Stomach (tissue), 9 donors: ENCODE results near the gene YOD1. TPM values are rescaled to one million over a fixed set of nuclear protein-coding genes. Genes with fewer than 3 reads are reported as not detected.

Source experiments
- DNase-seq, 2 donors: peaks; one replicate each; pipeline versions ENCODE4 v3.0.0 to v3.0.0-alpha.2; 2013 to 2019
- H3K27ac ChIP-seq, 5 donors: fragments of 200-600 bp in 4 of 5; sonication (generic) in 4 of 5; one replicate each; pipeline ENCODE4 v1.5.1; 2013 to 2019; ENCODE audit warnings: mild to moderate bottlenecking in 1 of 5, moderate library complexity in 1 of 5
- H3K27me3 ChIP-seq, 3 donors: fragments of 200-600 bp; sonication (generic); one replicate each; pipeline ENCODE4 v1.5.1; 2017 to 2019; ENCODE audit warnings: mixed run types in 1 of 3
- H3K36me3 ChIP-seq, 4 donors: fragments of 200-600 bp; sonication (generic); 1 replicate in 3 of 4; 2 replicates in 1 of 4; pipeline ENCODE4 v1.5.1; 2016 to 2019
- H3K4me1 ChIP-seq, 4 donors: fragments of 200-600 bp; sonication (generic); one replicate each; pipeline ENCODE4 v1.5.1; 2016 to 2019
- H3K4me3 ChIP-seq, 4 donors: fragments of 200-600 bp; sonication (generic) in 3 of 4; one replicate each; pipeline ENCODE4 v1.5.1; 2016 to 2019; ENCODE audit warnings: mild to moderate bottlenecking in 1 of 4
- H3K9me3 ChIP-seq, 4 donors: fragments of 200-600 bp; sonication (generic); one replicate each; pipeline ENCODE4 v1.5.1; 2016 to 2019
- EP300 ChIP-seq: sonication (generic); formaldehyde crosslinking; IDR thresholded peaks from one replicate; pipeline ENCODE4 v1.6.1; 2017; ENCODE audit warnings: antibody characterized with exemption
- POLR2A ChIP-seq, 4 donors: fragments of 450-650 bp; IDR thresholded peaks; one replicate each; pipeline ENCODE4 v1.6.1; 2016; ENCODE audit warnings: antibody characterized with exemption in 4 of 4, control low read depth in 2 of 4, mild to moderate bottlenecking in 1 of 4, moderate library complexity in 1 of 4
- POLR2AphosphoS5 ChIP-seq, 3 donors: sonication (generic); formaldehyde crosslinking; IDR thresholded peaks; one replicate each; pipeline ENCODE4 v1.6.1; 2016; ENCODE audit warnings: antibody characterized with exemption in 3 of 3
- WGBS, 5 donors: extraction: QIAGEN DNeasy Blood & Tissue Kit in 3 of 5; methylation state at CpG; one replicate each; pipeline versions ENCODE4 v1.1.5 to v1.1.7; 2013 to 2018; 5-methylcytosine and 5-hydroxymethylcytosine counted together
- intact Hi-C: fragments of 100-400 bp; cut with DNase I; formaldehyde crosslinking; loops from one replicate; pipeline ENCODE4 v1.15.1; 2023; ENCODE audit warnings: low total_unique reads
- polyA plus RNA-seq, 3 donors: library from polyadenylated mRNA; stranded (reverse); fragments of 200-250 nt; gene quantifications; one replicate each; pipeline ENCODE4 v1.2.3, GENCODE V29; 2013
- total RNA-seq, 5 donors: library from RNA; depleted of rRNA; stranded (reverse); fragments of >200 nt; gene quantifications; one replicate each; pipeline versions ENCODE4 v1.1.0 to v1.2.3, GENCODE V29; 2014 to 2016
- TF ChIP-seq, protein P1 (sequence below), 7 experiments: fragments of 450-650 bp in 4 of 7; fragments of 200-600 bp in 3 of 7; sonication (generic) in 3 of 7; IDR thresholded peaks; one replicate each; pipeline ENCODE4 v1.5.1; 2016 to 2019; ENCODE audit warnings: antibody characterized with exemption in 7 of 7, control low read depth in 2 of 7, mild to moderate bottlenecking in 1 of 7
- donor health status: healthy with polysubstance abuse.
- donor health status: Bipolar disorder and iron deficiency.
- donor health status: healthy.

Gene YOD1
- total and polyA plus RNA-seq, 8 donors: 1.5 to 47.9 (median 4.8) TPM

DNA sequence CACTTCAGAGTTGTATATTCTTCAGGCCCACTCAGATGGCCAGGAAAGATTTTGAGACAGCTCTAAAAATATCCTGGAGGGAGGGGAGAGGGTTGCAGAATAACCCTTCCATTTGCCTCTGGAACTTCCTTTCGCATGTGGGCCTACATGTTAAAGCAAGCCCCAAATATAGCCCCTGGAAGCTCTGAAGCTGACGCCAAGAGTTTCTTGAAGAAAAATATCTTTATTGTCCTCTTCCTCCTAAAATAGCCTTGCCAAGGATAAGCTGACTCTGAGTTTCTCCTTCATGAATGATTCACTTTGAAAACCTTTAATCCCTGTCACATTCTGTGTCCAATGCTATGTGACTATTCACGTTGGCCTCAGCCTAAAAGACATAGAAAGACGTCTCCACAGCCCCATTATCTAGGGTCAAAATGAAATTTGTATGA is 24.9 kb downstream of the YOD1 start:
- no peak for TF ChIP-seq POLR2A (IDR thresholded peaks at IDR 0.05)
- Histone ChIP-seq H3K36me3 (peaks cover 0 to 11% (median 10%) of the 10 kb centered on the region in 4 donors), H3K27me3 (no peaks in the 10 kb centered on the region), H3K27ac (peak overlapping the region; percentile 73 to 95 (median 90)), H3K4me1 (peaks cover 50 to 68% (median 59%) of the 10 kb centered on the region in 4 donors), H3K9me3 (no peaks in the 10 kb centered on the region), H3K4me3 (no peak overlapping the region)
- intact Hi-C loops: no loop called here
- 9 to 37% (median 18%) methylated on average over 4 of the region's 4 CpGs for WGBS, 5 donors
- DNase-seq: peak in 1 of 2 donors; percentile 52

DNA sequence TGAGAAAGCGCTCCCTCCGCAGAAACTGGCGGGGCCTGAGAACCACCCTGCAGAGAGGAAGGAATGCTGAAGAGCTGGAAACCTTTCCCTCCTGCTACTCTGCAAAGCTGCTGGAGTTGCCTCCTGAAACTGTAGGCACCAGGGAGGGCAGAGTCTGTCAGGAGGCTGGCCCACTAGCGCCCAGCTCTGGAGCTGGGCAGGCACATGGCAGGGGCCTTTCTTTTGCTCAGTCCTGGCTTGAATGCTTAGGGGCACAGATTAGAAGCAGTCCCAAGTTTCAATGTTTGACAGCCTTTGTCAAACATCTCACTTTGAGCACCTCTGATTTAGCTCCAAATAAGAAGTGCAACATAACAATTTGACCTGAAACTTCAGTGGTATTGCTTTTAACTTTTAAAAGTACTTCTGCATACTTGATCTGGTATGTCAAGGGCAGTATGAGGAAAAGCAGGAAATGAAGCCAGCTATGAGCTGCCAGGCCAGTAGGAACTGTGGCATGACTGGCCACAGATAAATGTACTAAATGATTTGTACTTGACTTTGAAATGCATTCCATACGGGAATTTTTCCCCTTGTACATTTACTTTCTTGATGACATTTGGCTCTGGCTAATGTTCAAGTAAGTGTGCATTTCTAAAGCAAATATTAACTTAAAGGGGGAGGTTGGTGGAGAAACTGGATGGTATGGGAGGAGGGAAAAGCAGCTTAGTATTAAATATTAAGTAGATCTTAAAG is 25.7 kb downstream of the YOD1 start:
- Histone ChIP-seq H3K27ac (peak overlapping the region; percentile 88 to 97 (median 91)), H3K4me3 (no peak overlapping the region), H3K27me3 (no peaks in the 10 kb centered on the region), H3K9me3 (no peaks in the 10 kb centered on the region), H3K36me3 (peaks cover 0 to 11% (median 10%) of the 10 kb centered on the region in 4 donors), H3K4me1 (peaks cover 53 to 76% (median 67%) of the 10 kb centered on the region in 4 donors)
- intact Hi-C loops: no loop called here
- TF ChIP-seq EP300 (no peak), POLR2A (IDR thresholded peaks at IDR 0.05) (peak in 1 of 4 donors; percentile 5), POLR2AphosphoS5 (IDR thresholded peaks at IDR 0.05) (peak in 2 of 3 donors; percentile 77 to 85)
- TF ChIP-seq, protein P1, sequence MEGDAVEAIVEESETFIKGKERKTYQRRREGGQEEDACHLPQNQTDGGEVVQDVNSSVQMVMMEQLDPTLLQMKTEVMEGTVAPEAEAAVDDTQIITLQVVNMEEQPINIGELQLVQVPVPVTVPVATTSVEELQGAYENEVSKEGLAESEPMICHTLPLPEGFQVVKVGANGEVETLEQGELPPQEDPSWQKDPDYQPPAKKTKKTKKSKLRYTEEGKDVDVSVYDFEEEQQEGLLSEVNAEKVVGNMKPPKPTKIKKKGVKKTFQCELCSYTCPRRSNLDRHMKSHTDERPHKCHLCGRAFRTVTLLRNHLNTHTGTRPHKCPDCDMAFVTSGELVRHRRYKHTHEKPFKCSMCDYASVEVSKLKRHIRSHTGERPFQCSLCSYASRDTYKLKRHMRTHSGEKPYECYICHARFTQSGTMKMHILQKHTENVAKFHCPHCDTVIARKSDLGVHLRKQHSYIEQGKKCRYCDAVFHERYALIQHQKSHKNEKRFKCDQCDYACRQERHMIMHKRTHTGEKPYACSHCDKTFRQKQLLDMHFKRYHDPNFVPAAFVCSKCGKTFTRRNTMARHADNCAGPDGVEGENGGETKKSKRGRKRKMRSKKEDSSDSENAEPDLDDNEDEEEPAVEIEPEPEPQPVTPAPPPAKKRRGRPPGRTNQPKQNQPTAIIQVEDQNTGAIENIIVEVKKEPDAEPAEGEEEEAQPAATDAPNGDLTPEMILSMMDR (IDR thresholded peaks at IDR 0.05): no peak
- 10 to 29% (median 27%) methylated on average over 5 of the region's 5 CpGs for WGBS, 5 donors
- DNase-seq: peak; percentile 72 to 88

DNA sequence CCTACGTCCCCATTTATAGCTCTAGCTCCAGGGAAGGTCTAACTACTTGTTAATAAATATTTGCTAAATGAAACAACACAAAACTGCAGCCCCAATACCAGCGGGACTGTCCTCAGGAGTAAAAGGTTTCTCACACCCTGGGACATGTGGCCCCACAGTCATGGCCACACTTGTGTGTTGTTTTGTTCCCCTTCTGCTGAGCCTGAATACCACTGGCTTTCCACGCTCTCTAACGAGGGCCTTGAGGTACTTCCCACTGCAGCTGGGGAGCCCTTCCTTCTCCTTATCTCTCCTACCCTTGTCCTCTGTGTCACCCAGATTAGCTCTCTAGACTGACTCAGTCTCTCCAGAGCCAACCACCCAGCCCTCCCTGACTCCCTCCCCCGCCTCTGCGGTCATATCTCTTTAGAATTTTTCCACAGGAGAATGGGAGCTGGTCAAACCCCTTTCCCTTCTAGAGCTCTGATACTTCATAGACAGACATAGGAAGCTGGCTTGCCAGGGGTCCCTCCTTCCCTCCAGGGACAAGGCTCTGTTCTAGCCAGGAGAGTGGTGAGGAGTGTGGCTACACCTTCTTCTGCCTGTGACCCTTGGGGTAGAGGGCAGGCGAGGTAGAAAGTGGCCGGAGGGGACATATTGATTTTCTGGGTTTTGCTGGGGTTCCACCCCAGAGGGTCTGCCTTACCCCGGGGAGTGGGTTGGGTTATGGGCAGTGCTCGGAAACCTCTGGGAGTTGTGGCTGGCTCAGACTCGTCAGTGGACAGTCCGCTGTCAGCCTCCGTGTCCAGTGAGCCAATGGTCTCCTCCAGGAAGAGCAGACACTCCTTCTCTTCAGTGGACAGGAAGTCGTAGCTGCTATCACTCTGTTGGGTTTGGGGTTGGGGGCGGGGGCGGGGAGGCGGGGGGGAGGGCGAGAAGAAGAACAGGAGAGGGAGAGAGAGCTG is 26.5 kb downstream of the YOD1 start:
- Histone ChIP-seq H3K36me3 (peaks cover 0 to 11% (median 10%) of the 10 kb centered on the region in 4 donors), H3K4me3 (no peak overlapping the region), H3K27ac (peak overlapping the region; percentile 88 to 97 (median 91)), H3K4me1 (peaks cover 53 to 75% (median 72%) of the 10 kb centered on the region in 4 donors), H3K9me3 (no peaks in the 10 kb centered on the region), H3K27me3 (no peaks in the 10 kb centered on the region)
- 20 to 38% (median 36%) methylated on average over 15 to 18 of the region's 18 CpGs for WGBS, 5 donors
- TF ChIP-seq EP300: no peak
- no peak for TF ChIP-seq POLR2A (IDR thresholded peaks at IDR 0.05)
- peak in 2 of 3 donors; percentile 79 to 83 for TF ChIP-seq POLR2AphosphoS5 (IDR thresholded peaks at IDR 0.05)
- TF ChIP-seq, protein P1 (IDR thresholded peaks at IDR 0.05): no peak
- intact Hi-C loops: no loop called here
- peak; percentile 73 to 77 for DNase-seq

DNA sequence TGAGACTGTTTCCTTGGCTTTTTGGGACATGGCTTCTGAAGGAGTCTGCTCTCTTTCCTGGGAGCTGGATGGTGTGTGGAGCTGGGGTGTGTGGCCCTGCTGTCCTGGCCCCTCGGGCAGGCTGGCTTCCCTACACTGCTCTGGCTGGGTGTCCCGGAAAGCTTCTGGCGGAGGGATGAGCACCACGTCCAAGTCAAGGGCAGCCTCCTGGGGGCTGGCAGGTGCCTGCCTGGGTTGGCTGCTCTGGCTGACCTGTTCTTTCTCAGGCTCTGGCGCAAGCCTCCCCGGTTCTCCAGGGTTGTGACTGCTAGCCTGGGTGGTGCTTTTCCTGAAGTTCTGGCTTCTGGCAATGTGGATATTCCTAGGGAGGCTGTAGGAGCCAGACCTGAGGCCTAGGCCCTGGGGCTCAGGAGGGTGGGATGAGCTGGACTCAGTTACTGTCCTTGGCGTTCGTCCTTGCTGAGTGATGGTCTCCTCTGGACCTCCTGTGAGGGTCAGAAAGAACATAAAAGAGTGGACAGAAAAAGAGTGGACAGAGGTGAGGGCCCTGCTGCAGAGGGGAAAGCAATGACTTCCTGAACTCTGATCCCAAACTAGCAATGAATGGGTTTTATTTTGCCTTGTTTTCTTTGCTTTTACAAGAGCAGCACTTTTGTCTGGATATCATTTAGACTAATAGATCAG is 27.9 kb downstream of the YOD1 start:
- H3K9me3 ChIP-seq: no peaks in the 10 kb centered on the region
- intact Hi-C loops: no loop called here
- 68 to 78% (median 73%) methylated on average over 5 to 8 of the region's 8 CpGs for WGBS, 5 donors
- peak overlapping the region; percentile 88 to 97 (median 91) for H3K27ac ChIP-seq
- no peak overlapping the region for H3K4me3 ChIP-seq
- H3K4me1 ChIP-seq: peaks cover 55 to 87% (median 73%) of the 10 kb centered on the region in 4 donors
- TF ChIP-seq, protein P1 (IDR thresholded peaks at IDR 0.05): no peak
- TF ChIP-seq EP300 (no peak), POLR2AphosphoS5 (IDR thresholded peaks at IDR 0.05) (no peak)
- no peak for DNase-seq
- no peaks in the 10 kb centered on the region for H3K27me3 ChIP-seq
- H3K36me3 ChIP-seq: peaks cover 0 to 11% (median 10%) of the 10 kb centered on the region in 4 donors
